ENCODE results near the gene TNIK.

The TNIK gene

GRCh38 chr3:171150945-171151344 lies 309.3 kb downstream of the TNIK start:
- Histone ChIP-seq H4K20me1 (ENCODE audit: insufficient read depth) (no peaks in the 10 kb centered on the region), H3K4me2 (no peak overlapping the region), H3K79me2 (ENCODE audit: insufficient read depth, low read depth) (no peaks in the 10 kb centered on the region), H2AFZ (ENCODE audit: low read depth) (no peak overlapping the region), H3K27ac (no peak overlapping the region), H3K9ac (no peak overlapping the region), H3K27me3 (ENCODE audit: insufficient read depth, low read depth) (no peaks in the 10 kb centered on the region), H3K36me3 (ENCODE audit: insufficient read depth) (no peaks in the 10 kb centered on the region), H3K4me3 (IDR thresholded peaks at IDR 0.05; ENCODE audit: insufficient read depth, low read depth, low read length) (no peak overlapping the region), H3K4me1 (ENCODE audit: low read depth, poor library complexity, severe bottlenecking) (no peaks in the 10 kb centered on the region)
- TF ChIP-seq CTCF (conservative IDR thresholded peaks at IDR 0.05; ENCODE audit: low read depth, low read length) = no peak

GRCh38 chr3:171149526-171150116 lies 310.6 kb downstream of the TNIK start:
- H3K79me2 ChIP-seq (ENCODE audit: insufficient read depth, low read depth) = no peaks in the 10 kb centered on the region
- H2AFZ ChIP-seq (ENCODE audit: low read depth) = no peak overlapping the region
- TF ChIP-seq CTCF (conservative IDR thresholded peaks at IDR 0.05; ENCODE audit: low read depth, low read length) = no peak
- H4K20me1 ChIP-seq (ENCODE audit: insufficient read depth) = no peaks in the 10 kb centered on the region
- H3K36me3 ChIP-seq (ENCODE audit: insufficient read depth) = no peaks in the 10 kb centered on the region
- no peak overlapping the region for H3K4me2 ChIP-seq
- no peaks in the 10 kb centered on the region for H3K4me1 ChIP-seq (ENCODE audit: low read depth, poor library complexity, severe bottlenecking)
- no peak overlapping the region for H3K27ac ChIP-seq
- H3K4me3 ChIP-seq (IDR thresholded peaks at IDR 0.05; ENCODE audit: insufficient read depth, low read depth, low read length) = no peak overlapping the region
- no peak overlapping the region for H3K9ac ChIP-seq
- no peaks in the 10 kb centered on the region for H3K27me3 ChIP-seq (ENCODE audit: insufficient read depth, low read depth)

GRCh38 chr3:171145798-171146197 lies 314.4 kb downstream of the TNIK start:
- no peaks in the 10 kb centered on the region for H3K27me3 ChIP-seq (ENCODE audit: insufficient read depth, low read depth)
- H3K27ac ChIP-seq = no peak overlapping the region
- no peak overlapping the region for H3K4me2 ChIP-seq
- H2AFZ ChIP-seq (ENCODE audit: low read depth) = no peak overlapping the region
- H3K4me3 ChIP-seq (IDR thresholded peaks at IDR 0.05; ENCODE audit: insufficient read depth, low read depth, low read length) = no peak overlapping the region
- H3K9ac ChIP-seq = no peak overlapping the region
- H4K20me1 ChIP-seq (ENCODE audit: insufficient read depth) = no peaks in the 10 kb centered on the region
- H3K4me1 ChIP-seq (ENCODE audit: low read depth, poor library complexity, severe bottlenecking) = no peaks in the 10 kb centered on the region
- no peak for TF ChIP-seq CTCF (conservative IDR thresholded peaks at IDR 0.05; ENCODE audit: low read depth, low read length)
- H3K79me2 ChIP-seq (ENCODE audit: insufficient read depth, low read depth) = no peaks in the 10 kb centered on the region
- no peaks in the 10 kb centered on the region for H3K36me3 ChIP-seq (ENCODE audit: insufficient read depth)

GRCh38 chr3:171142985-171143384 lies 317.2 kb downstream of the TNIK start:
- TF ChIP-seq CTCF (conservative IDR thresholded peaks at IDR 0.05; ENCODE audit: low read depth, low read length) = no peak
- H3K36me3 ChIP-seq (ENCODE audit: insufficient read depth) = no peaks in the 10 kb centered on the region
- no peak overlapping the region for H3K4me2 ChIP-seq

More at GRCh38 chr3:171142985-171143384, 317.2 kb downstream of the TNIK start:
- Histone ChIP-seq H3K27ac (no peak overlapping the region), H3K9ac (no peak overlapping the region), H3K4me3 (IDR thresholded peaks at IDR 0.05; ENCODE audit: insufficient read depth, low read depth, low read length) (no peak overlapping the region), H3K4me1 (ENCODE audit: low read depth, poor library complexity, severe bottlenecking) (no peaks in the 10 kb centered on the region), H3K79me2 (ENCODE audit: insufficient read depth, low read depth) (no peaks in the 10 kb centered on the region), H4K20me1 (ENCODE audit: insufficient read depth) (no peaks in the 10 kb centered on the region), H2AFZ (ENCODE audit: low read depth) (no peak overlapping the region), H3K27me3 (ENCODE audit: insufficient read depth, low read depth) (no peaks in the 10 kb centered on the region)
